ENCODE results near the gene TIMM29. TPM values are rescaled to one million over a fixed set of nuclear protein-coding genes. Genes with fewer than 3 reads are reported as not detected.
A peak's percentile ranks its signal among the peaks of the same experiment; 100 is the strongest.

TIMM29 gene
- total and polyA plus RNA-seq, 2 of the 13 experiments (the other 11 are each of a cell fraction or from before 2014, with no cell fraction given): 7.1 to 33.8 TPM

- TF ChIP-seq HMGXB4 (CRISPR knock-in tag; IDR thresholded peaks at IDR 0.05; ENCODE audit: borderline replicate concordance in 1 of 2, low read depth in 1 of 2) (peak; percentile 87 to 92; a peak in 3 of 4 replicates), ZNF747 (CRISPR knock-in tag; IDR thresholded peaks at IDR 0.05; ENCODE audit: borderline replicate concordance) (peak; percentile 87), ZFP62 (CRISPR knock-in tag; IDR thresholded peaks at IDR 0.05) (no peak), ZBTB37 (CRISPR knock-in tag; IDR thresholded peaks at IDR 0.05) (no peak), ZNF512 (CRISPR knock-in tag; IDR thresholded peaks at IDR 0.05) (no peak), RARA (CRISPR knock-in tag; IDR thresholded peaks at IDR 0.05) (peak; percentile 27; the same call in 1 of the 2 replicates), ZNF597 (CRISPR knock-in tag; IDR thresholded peaks at IDR 0.05) (no peak), ATRX (CRISPR knock-in tag; IDR thresholded peaks at IDR 0.05; ENCODE audit: borderline replicate concordance) (no peak), ZNF383 (CRISPR knock-in tag; IDR thresholded peaks at IDR 0.05; ENCODE audit: borderline replicate concordance) (0 out of 2 replicates have a peak, but pooled peaks have one; percentile 42), SOX5 (CRISPR knock-in tag; IDR thresholded peaks at IDR 0.05; ENCODE audit: borderline replicate concordance) (peak; percentile 36; the same call in 1 of the 2 replicates), KDM6A (CRISPR knock-in tag; IDR thresholded peaks at IDR 0.05; ENCODE audit: low read depth) (no peak), ZBTB20 (CRISPR knock-in tag; IDR thresholded peaks at IDR 0.05; ENCODE audit: borderline replicate concordance, low read depth) (peak; percentile 43; the same call in 1 of the 2 replicates), ZNF20 (CRISPR knock-in tag; IDR thresholded peaks at IDR 0.05) (no peak), ZNF850 (CRISPR knock-in tag; conservative IDR thresholded peaks at IDR 0.05) (no peak; the same call in 1 of the 2 replicates), RBFOX2 (IDR thresholded peaks at IDR 0.05; ENCODE audit: low read depth, low read length) (peak; percentile 90), AHDC1 (CRISPR knock-in tag; IDR thresholded peaks at IDR 0.05; ENCODE audit: borderline replicate concordance) (no peak)
Measured at GRCh38 chr19:10928563-10929401, at the start of gene TIMM29, which contains the start of gene YIPF2 (continued).

All from HepG2 (cell line).